GM19463 (cell line): Measurements from ENCODE around the gene SLC25A12.

ENCODE experiments used
- ATAC-seq: cut with Tn5 transposase; IDR thresholded peaks from one replicate; pipeline ENCODE4 v1.9.1; 2021; ENCODE audit warnings: mild to moderate bottlenecking, moderate library complexity; ENCODE audit not compliant: unreplicated experiment

The SLC25A12 gene

GRCh38 chr2:171889808-171890207 lies 4.2 kb downstream of the SLC25A12 start:
- no peak for ATAC-seq

GRCh38 chr2:171889333-171889732 lies 4.7 kb downstream of the SLC25A12 start:
- no peak for ATAC-seq

- no peak for ATAC-seq
Measured at GRCh38 chr2:171883275-171883893, 10.7 kb downstream of the SLC25A12 start.

- ATAC-seq = peak; percentile 68
Measured at GRCh38 chr2:171882089-171882769, 11.8 kb downstream of the SLC25A12 start.

GRCh38 chr2:171880774-171881173 lies 13.3 kb downstream of the SLC25A12 start:
- no peak for ATAC-seq

GRCh38 chr2:171879865-171880264 lies 14.2 kb downstream of the SLC25A12 start:
- ATAC-seq = no peak

- ATAC-seq = no peak
Measured at GRCh38 chr2:171878481-171878993, 15.5 kb downstream of the SLC25A12 start.

- ATAC-seq = no peak
Measured at GRCh38 chr2:171874963-171875362, 19.1 kb downstream of the SLC25A12 start.

GRCh38 chr2:171874517-171874916 lies 19.5 kb downstream of the SLC25A12 start:
- no peak for ATAC-seq

GRCh38 chr2:171864357-171864985 lies 29.6 kb downstream of the SLC25A12 start:
- no peak for ATAC-seq

- no peak for ATAC-seq
Measured at GRCh38 chr2:171862501-171862900, 31.5 kb downstream of the SLC25A12 start.

- ATAC-seq = no peak
Measured at GRCh38 chr2:171858397-171858958, 35.6 kb downstream of the SLC25A12 start.

GRCh38 chr2:171855401-171855800 lies 38.6 kb downstream of the SLC25A12 start:
- no peak for ATAC-seq

GRCh38 chr2:171852366-171852888 lies 41.6 kb downstream of the SLC25A12 start:
- no peak for ATAC-seq

- no peak for ATAC-seq
Measured at GRCh38 chr2:171847627-171848026, 46.4 kb downstream of the SLC25A12 start.

- ATAC-seq = no peak
Measured at GRCh38 chr2:171846894-171847293, 47.1 kb downstream of the SLC25A12 start.

GRCh38 chr2:171841996-171842395 lies 52.0 kb downstream of the SLC25A12 start:
- no peak for ATAC-seq

GRCh38 chr2:171837736-171838135 lies 56.3 kb downstream of the SLC25A12 start:
- no peak for ATAC-seq

GRCh38 chr2:171836146-171836910 lies 57.7 kb downstream of the SLC25A12 start:
- ATAC-seq = no peak

GRCh38 chr2:171835386-171835785 lies 58.7 kb downstream of the SLC25A12 start:
- ATAC-seq = no peak

- ATAC-seq = no peak
Measured at GRCh38 chr2:171834286-171834685, 59.8 kb downstream of the SLC25A12 start.
